ENCODE data around the gene SLC25A30.

The SLC25A30 gene
- long read RNA-seq, transcript SLC25A30-204 (10 exons, 3,670 nt), result major isoform, 6 of 12 reads
- long read RNA-seq, partial matches to known transcripts, result 0 of 12 reads
- long read RNA-seq, other reads (novel, unspliced or antisense), result 6 of 12 reads

DNA sequence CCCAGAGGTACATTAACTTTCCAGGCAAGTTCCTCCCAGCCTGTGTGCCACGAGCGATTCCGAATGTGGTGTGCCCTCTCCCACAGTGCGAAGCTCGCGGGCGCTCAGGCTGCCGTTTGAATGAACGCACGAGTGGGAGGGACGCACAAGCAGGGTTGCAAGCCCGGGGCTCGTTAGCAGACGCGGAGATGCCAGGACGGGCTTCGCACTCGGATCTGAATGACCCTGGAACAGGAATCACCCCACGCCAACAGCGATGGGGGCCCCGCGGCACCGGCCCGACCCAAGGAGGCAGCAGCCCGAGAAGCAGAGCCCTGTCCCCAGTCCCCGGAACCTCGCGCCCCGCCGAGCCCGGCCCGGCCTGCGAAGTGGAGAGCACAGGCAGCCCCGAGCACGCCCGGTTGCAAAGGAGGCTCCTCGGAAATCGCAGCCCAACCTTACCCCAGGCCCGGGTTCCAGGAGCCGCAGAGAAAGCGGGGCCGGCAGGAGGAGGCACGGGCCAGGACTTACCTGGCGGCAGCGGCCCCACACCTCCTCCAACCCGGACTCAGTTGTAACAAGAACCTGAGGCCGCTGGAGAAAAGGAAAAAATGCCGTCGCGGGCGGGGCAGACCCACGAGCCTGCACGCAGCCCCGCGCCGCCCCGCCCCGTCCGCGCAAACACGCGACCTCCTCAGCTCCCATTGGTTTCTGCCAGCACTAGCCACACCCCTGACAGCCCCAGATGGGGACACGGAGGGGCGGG, at the start of gene SLC25A30:
TSS of gene SLC25A30 (minus strand) at position 584 of the 745 bp plus-strand sequence. CDS start 6,948 bp downstream, outside the sequence.
- H3K27ac ChIP-seq (replicated peaks), result peak within 1 kb of the TSS; percentile 86
- TF ChIP-seq POLR2AphosphoS5 (IDR thresholded peaks at IDR 0.05; ENCODE audit: low read depth) (peak; percentile 48), SPI1 (IDR thresholded peaks at IDR 0.05; ENCODE audit: borderline replicate concordance, low read depth) (no peak), GABPA (IDR thresholded peaks at IDR 0.05; ENCODE audit: low read depth) (no peak), REST (IDR thresholded peaks at IDR 0.05; ENCODE audit: insufficient replicate concordance, low read depth) (peak; percentile 24)
- TF ChIP-seq, protein P1, sequence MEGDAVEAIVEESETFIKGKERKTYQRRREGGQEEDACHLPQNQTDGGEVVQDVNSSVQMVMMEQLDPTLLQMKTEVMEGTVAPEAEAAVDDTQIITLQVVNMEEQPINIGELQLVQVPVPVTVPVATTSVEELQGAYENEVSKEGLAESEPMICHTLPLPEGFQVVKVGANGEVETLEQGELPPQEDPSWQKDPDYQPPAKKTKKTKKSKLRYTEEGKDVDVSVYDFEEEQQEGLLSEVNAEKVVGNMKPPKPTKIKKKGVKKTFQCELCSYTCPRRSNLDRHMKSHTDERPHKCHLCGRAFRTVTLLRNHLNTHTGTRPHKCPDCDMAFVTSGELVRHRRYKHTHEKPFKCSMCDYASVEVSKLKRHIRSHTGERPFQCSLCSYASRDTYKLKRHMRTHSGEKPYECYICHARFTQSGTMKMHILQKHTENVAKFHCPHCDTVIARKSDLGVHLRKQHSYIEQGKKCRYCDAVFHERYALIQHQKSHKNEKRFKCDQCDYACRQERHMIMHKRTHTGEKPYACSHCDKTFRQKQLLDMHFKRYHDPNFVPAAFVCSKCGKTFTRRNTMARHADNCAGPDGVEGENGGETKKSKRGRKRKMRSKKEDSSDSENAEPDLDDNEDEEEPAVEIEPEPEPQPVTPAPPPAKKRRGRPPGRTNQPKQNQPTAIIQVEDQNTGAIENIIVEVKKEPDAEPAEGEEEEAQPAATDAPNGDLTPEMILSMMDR (IDR thresholded peaks at IDR 0.05; ENCODE audit: insufficient read depth, low read length), result no peak
- DNase-seq (ENCODE audit: low read depth in 1 of 2, low spot score in 1 of 2), result peak; percentile 78 to 95
- peak within 1 kb of the TSS; percentile 65 for H3K4me3 ChIP-seq (replicated peaks; ENCODE audit: insufficient read depth, low read length)
- H3K27me3 ChIP-seq (ENCODE audit: insufficient read depth, poor library complexity, severe bottlenecking), result no peaks in the 10 kb centered on the region

GRCh38 chr13:45466359-45466758, 48.2 kb upstream of the SLC25A30 start:
- no peak overlapping the region for H3K27ac ChIP-seq (replicated peaks)
- H3K27me3 ChIP-seq (ENCODE audit: insufficient read depth, poor library complexity, severe bottlenecking), result no peaks in the 10 kb centered on the region
- no peak for TF ChIP-seq GABPA (IDR thresholded peaks at IDR 0.05; ENCODE audit: low read depth)
- TF ChIP-seq REST (IDR thresholded peaks at IDR 0.05; ENCODE audit: insufficient replicate concordance, low read depth), result no peak
- no peak for DNase-seq (ENCODE audit: low read depth in 1 of 2, low spot score in 1 of 2)
- no peak overlapping the region; the same call in 1 of the 2 replicates for H3K4me3 ChIP-seq (replicated peaks; ENCODE audit: insufficient read depth, low read length)

GRCh38 chr13:45464687-45465453, 46.7 kb upstream of the SLC25A30 start, which contains the start of gene COG3:
Gene COG3, plus strand, starts transcription at chr13:45464939. Its CDS starts 98 bp downstream, at chr13:45465037.
- Histone ChIP-seq H3K27ac (replicated peaks) (peak within 1 kb of the TSS; percentile 84), H3K4me3 (replicated peaks; ENCODE audit: insufficient read depth, low read length) (peak within 1 kb of the TSS; percentile 99)
- TF ChIP-seq, protein P1 (IDR thresholded peaks at IDR 0.05; ENCODE audit: insufficient read depth, low read length), result peak; percentile 23
- TF ChIP-seq GABPA (IDR thresholded peaks at IDR 0.05; ENCODE audit: low read depth) (peak; percentile 98), SPI1 (IDR thresholded peaks at IDR 0.05; ENCODE audit: borderline replicate concordance, low read depth) (no peak; the same call in 1 of the 2 replicates), POLR2AphosphoS5 (IDR thresholded peaks at IDR 0.05; ENCODE audit: low read depth) (peak; percentile 59; the same call in 1 of the 2 replicates), REST (IDR thresholded peaks at IDR 0.05; ENCODE audit: insufficient replicate concordance, low read depth) (peak; percentile 57)

More at GRCh38 chr13:45464687-45465453, 46.7 kb upstream of the SLC25A30 start, which contains the start of gene COG3:
- H3K27me3 ChIP-seq (ENCODE audit: insufficient read depth, poor library complexity, severe bottlenecking), result no peaks in the 10 kb centered on the region
- peak; percentile 77 to 97 for DNase-seq (ENCODE audit: low read depth in 1 of 2, low spot score in 1 of 2)

All from HL-60 (cell line).